ENCODE results near the gene FBXO5. TPM values are rescaled to one million over a fixed set of nuclear protein-coding genes. Genes with fewer than 3 reads are reported as not detected.

FBXO5 gene
- total RNA-seq, 2 experiments from 2014 or later: 41.8 to 42.7 TPM

GRCh38 chr6:152946484-152946883 lies 36.4 kb downstream of the FBXO5 start:
- intact Hi-C loops (cut with micrococcal nuclease): no loop called here
- no peaks in the 10 kb centered on the region for H3K9me3 Mint-ChIP-seq
- DNase-seq: no peak
- H3K4me1 Mint-ChIP-seq (ENCODE audit: low read depth): peaks cover 2% of the 10 kb centered on the region
- H3K27ac Mint-ChIP-seq: no peak overlapping the region
- peaks cover 7% of the 10 kb centered on the region for H3K27me3 Mint-ChIP-seq
- H3K36me3 Mint-ChIP-seq: no peaks in the 10 kb centered on the region
- ChIA-PET CTCF (interaction anchor here (0.8 to 2.9 kb wide), 4 partner anchors 9 to 389 kb away, joined by 3 to 30 read pairs (median 3); no protein-coding TSS in a partner anchor), POLR2A (no interaction called here)
- H3K4me3 Mint-ChIP-seq: no peak overlapping the region

- Mint-ChIP-seq H3K9me3 (no peaks in the 10 kb centered on the region), H3K27ac (no peak overlapping the region), H3K4me1 (ENCODE audit: low read depth) (peaks cover 2% of the 10 kb centered on the region), H3K27me3 (peaks cover 16% of the 10 kb centered on the region), H3K4me3 (no peak overlapping the region), H3K36me3 (no peaks in the 10 kb centered on the region)
- no peak for DNase-seq
- intact Hi-C loops (cut with micrococcal nuclease): no loop called here
- POLR2A ChIA-PET: no interaction called here
- CTCF ChIA-PET: no interaction called here
Observed at GRCh38 chr6:152943260-152943897, 39.5 kb downstream of the FBXO5 start.

- H3K9me3 Mint-ChIP-seq: no peaks in the 10 kb centered on the region
- CTCF ChIA-PET: interaction anchor here (1.3 kb wide), 1 partner anchor 77 kb away, joined by 3 read pairs; no protein-coding TSS in a partner anchor
- POLR2A ChIA-PET: no interaction called here
- H3K27me3 Mint-ChIP-seq: peaks cover 17% of the 10 kb centered on the region
- no peaks in the 10 kb centered on the region for H3K36me3 Mint-ChIP-seq
- no peak overlapping the region for H3K4me3 Mint-ChIP-seq
- H3K27ac Mint-ChIP-seq: no peak overlapping the region
- intact Hi-C loops (cut with micrococcal nuclease): no loop called here
- no peak for DNase-seq
- no peaks in the 10 kb centered on the region for H3K4me1 Mint-ChIP-seq (ENCODE audit: low read depth)
Observed at GRCh38 chr6:152942319-152942869, 40.4 kb downstream of the FBXO5 start.

- Mint-ChIP-seq H3K4me1 (ENCODE audit: low read depth) (no peaks in the 10 kb centered on the region), H3K4me3 (no peak overlapping the region), H3K27me3 (peaks cover 19% of the 10 kb centered on the region), H3K36me3 (no peaks in the 10 kb centered on the region), H3K27ac (no peak overlapping the region), H3K9me3 (no peaks in the 10 kb centered on the region)
- intact Hi-C loops (cut with micrococcal nuclease): no loop called here
- CTCF ChIA-PET: interaction anchor here (0.7 to 1.3 kb wide), 2 partner anchors 9 to 77 kb away, joined by 3 read pairs; no protein-coding TSS in a partner anchor
- POLR2A ChIA-PET: no interaction called here
- no peak for DNase-seq
Observed at GRCh38 chr6:152941746-152942145, 41.1 kb downstream of the FBXO5 start.

- Mint-ChIP-seq H3K27me3 (peaks cover 13% of the 10 kb centered on the region), H3K36me3 (no peaks in the 10 kb centered on the region), H3K27ac (no peak overlapping the region), H3K4me3 (no peak overlapping the region), H3K9me3 (no peaks in the 10 kb centered on the region), H3K4me1 (ENCODE audit: low read depth) (no peaks in the 10 kb centered on the region)
- intact Hi-C loops (cut with micrococcal nuclease): no loop called here
- CTCF ChIA-PET: no interaction called here
- POLR2A ChIA-PET: no interaction called here
- DNase-seq: no peak
Observed at GRCh38 chr6:152932865-152933264, 50.0 kb downstream of the FBXO5 start.

GRCh38 chr6:152922706-152923105 lies 60.1 kb downstream of the FBXO5 start:
- Mint-ChIP-seq H3K4me1 (ENCODE audit: low read depth) (no peaks in the 10 kb centered on the region), H3K27ac (no peak overlapping the region), H3K27me3 (peaks cover 12% of the 10 kb centered on the region), H3K9me3 (no peaks in the 10 kb centered on the region), H3K36me3 (no peaks in the 10 kb centered on the region), H3K4me3 (no peak overlapping the region)
- intact Hi-C loops (cut with micrococcal nuclease): no loop called here
- ChIA-PET POLR2A (no interaction called here), CTCF (no interaction called here)
- DNase-seq: no peak

Other genes starting within 250 kb of the FBXO5 start
- not detected for gene VIP, start 232.2 kb downstream of the FBXO5 start, total RNA-seq
- gene MTRF1L, start 19.7 kb upstream of the FBXO5 start, total RNA-seq: 10 to 100 TPM; 16.9 to 20.1 TPM
- gene RGS17, start 148.2 kb upstream of the FBXO5 start, total RNA-seq: not detected